ENCODE data around the gene AKNA.

Gene AKNA

GRCh38 chr9:114432323-114433067 lies 44.7 kb upstream of the AKNA start:
- no peak for DNase-seq
- peaks cover 13% of the 10 kb centered on the region for H3K27me3 ChIP-seq
- H3K4me1 ChIP-seq = no peaks in the 10 kb centered on the region
- H3K9me3 ChIP-seq = no peaks in the 10 kb centered on the region
- H3K4me3 ChIP-seq (ENCODE audit: low read depth, low read length) = no peak overlapping the region
- no peaks in the 10 kb centered on the region for H3K36me3 ChIP-seq
- TF ChIP-seq CTCF (IDR thresholded peaks at IDR 0.05; ENCODE audit: low read depth, low read length) = no peak

- DNase-seq = no peak
- H3K36me3 ChIP-seq = no peaks in the 10 kb centered on the region
- no peaks in the 10 kb centered on the region for H3K4me1 ChIP-seq
- TF ChIP-seq CTCF (IDR thresholded peaks at IDR 0.05; ENCODE audit: low read depth, low read length) = no peak
- H3K4me3 ChIP-seq (ENCODE audit: low read depth, low read length) = no peak overlapping the region
- H3K9me3 ChIP-seq = no peaks in the 10 kb centered on the region
- peaks cover 19% of the 10 kb centered on the region for H3K27me3 ChIP-seq
Observed at GRCh38 chr9:114431770-114432169, 44.0 kb upstream of the AKNA start.

GRCh38 chr9:114431003-114431402 lies 43.2 kb upstream of the AKNA start:
- TF ChIP-seq CTCF (IDR thresholded peaks at IDR 0.05; ENCODE audit: low read depth, low read length) = no peak

GRCh38 chr9:114430457-114430856 lies 42.7 kb upstream of the AKNA start:
- no peak for TF ChIP-seq CTCF (IDR thresholded peaks at IDR 0.05; ENCODE audit: low read depth, low read length)
- H3K4me1 ChIP-seq = no peaks in the 10 kb centered on the region
- H3K4me3 ChIP-seq (ENCODE audit: low read depth, low read length) = no peak overlapping the region
- H3K9me3 ChIP-seq = no peaks in the 10 kb centered on the region
- H3K27me3 ChIP-seq = peaks cover 16% of the 10 kb centered on the region
- H3K36me3 ChIP-seq = no peaks in the 10 kb centered on the region
- no peak for DNase-seq

More at GRCh38 chr9:114431003-114431402, 43.2 kb upstream of the AKNA start:
- H3K36me3 ChIP-seq = no peaks in the 10 kb centered on the region
- no peak for DNase-seq
- H3K9me3 ChIP-seq = no peaks in the 10 kb centered on the region
- no peak overlapping the region for H3K4me3 ChIP-seq (ENCODE audit: low read depth, low read length)
- no peaks in the 10 kb centered on the region for H3K4me1 ChIP-seq
- H3K27me3 ChIP-seq = peaks cover 19% of the 10 kb centered on the region

GRCh38 chr9:114429488-114429887 lies 41.7 kb upstream of the AKNA start:
- no peak overlapping the region for H3K4me3 ChIP-seq (ENCODE audit: low read depth, low read length)
- no peaks in the 10 kb centered on the region for H3K36me3 ChIP-seq
- peaks cover 14% of the 10 kb centered on the region; the same call in 1 of the 2 replicates for H3K27me3 ChIP-seq
- H3K9me3 ChIP-seq = no peaks in the 10 kb centered on the region
- TF ChIP-seq CTCF (IDR thresholded peaks at IDR 0.05; ENCODE audit: low read depth, low read length) = no peak
- no peaks in the 10 kb centered on the region for H3K4me1 ChIP-seq
- DNase-seq = no peak

- Histone ChIP-seq H3K4me3 (ENCODE audit: low read depth, low read length) (no peak overlapping the region), H3K27me3 (peaks cover 14% of the 10 kb centered on the region), H3K9me3 (no peaks in the 10 kb centered on the region), H3K4me1 (no peaks in the 10 kb centered on the region), H3K36me3 (no peaks in the 10 kb centered on the region)
- no peak for TF ChIP-seq CTCF (IDR thresholded peaks at IDR 0.05; ENCODE audit: low read depth, low read length)
- no peak for DNase-seq
Observed at GRCh38 chr9:114428466-114428865, 40.7 kb upstream of the AKNA start.

All from BE2C (cell line).